Spinal cord (tissue), 10 donors: ENCODE results near the gene CSDE1. TPM values are rescaled to one million over a fixed set of nuclear protein-coding genes. Genes with fewer than 3 reads are reported as not detected.
A peak's percentile ranks its signal among the peaks of the same experiment; 100 is the strongest.
"Not testable (repeated sequence)": the region's sequence is repeated elsewhere in the genome, so short reads cannot be mapped to it uniquely, and the experiment has no call there.

Experiments used
- DNase-seq, 6 donors: peaks; one replicate each; pipeline versions ENCODE4 v3.0.0 to v3.0.0-alpha.2; 2013 to 2015; ENCODE audit warnings: low spot score in 6 of 6, low read depth in 4 of 6
- H3K27ac ChIP-seq: one replicate; pipeline ENCODE4 v1.5.1; 2013; ENCODE audit warnings: low read depth, low read length, control low read depth
- H3K27me3 ChIP-seq: one replicate; pipeline ENCODE4 v1.6.1; 2013; ENCODE audit warnings: low read length; ENCODE audit not compliant: control insufficient read depth, insufficient read depth
- H3K36me3 ChIP-seq: one replicate; pipeline ENCODE4 v1.6.1; 2013; ENCODE audit warnings: low read length; ENCODE audit not compliant: control insufficient read depth, insufficient read depth
- H3K4me1 ChIP-seq: one replicate; pipeline ENCODE4 v1.6.1; 2013; ENCODE audit warnings: low read length; ENCODE audit not compliant: control insufficient read depth, insufficient read depth
- H3K4me3 ChIP-seq: one replicate; pipeline ENCODE4 v1.5.1; 2013; ENCODE audit warnings: low read depth, low read length, control low read depth
- H3K9me3 ChIP-seq: one replicate; pipeline ENCODE4 v1.6.1; 2013; ENCODE audit warnings: low read length; ENCODE audit not compliant: control insufficient read depth, insufficient read depth
- WGBS: methylation state at CpG from one replicate; pipeline ENCODE4 v1.1.5; 2013; ENCODE audit warnings: missing lambda C conversion rate; ENCODE audit not compliant: insufficient coverage; 5-methylcytosine and 5-hydroxymethylcytosine counted together
- polyA plus RNA-seq, 2 donors: library from polyadenylated mRNA; unstranded; fragments of 120-200 nt; gene quantifications; one replicate each; pipeline ENCODE4 v1.2.1, GENCODE V29; 2013; ENCODE audit not compliant: insufficient read length in 2 of 2
- total RNA-seq, 2 donors: library from RNA; depleted of rRNA in 1 of 2; stranded (reverse); fragments of 120-200 nt in 1 of 2; fragments of >200 nt in 1 of 2; gene quantifications; one replicate each; pipeline versions ENCODE4 v1.2.3 to v1.2.4, GENCODE V29; 2013 to 2014
- donor health status: healthy.

CSDE1 gene
- total and polyA plus RNA-seq, 4 donors: 260 to 727 (median 318) TPM

GRCh38 chr1:114776726-114777125, 18.9 kb upstream of the CSDE1 start:
- DNase-seq, H3K36me3 ChIP-seq, H3K27ac ChIP-seq, H3K4me1 ChIP-seq, H3K9me3 ChIP-seq, H3K4me3 ChIP-seq, H3K27me3 ChIP-seq: not testable (repeated sequence)
- WGBS: 100% methylated on average over 1 of the region's 4 CpGs

DNA sequence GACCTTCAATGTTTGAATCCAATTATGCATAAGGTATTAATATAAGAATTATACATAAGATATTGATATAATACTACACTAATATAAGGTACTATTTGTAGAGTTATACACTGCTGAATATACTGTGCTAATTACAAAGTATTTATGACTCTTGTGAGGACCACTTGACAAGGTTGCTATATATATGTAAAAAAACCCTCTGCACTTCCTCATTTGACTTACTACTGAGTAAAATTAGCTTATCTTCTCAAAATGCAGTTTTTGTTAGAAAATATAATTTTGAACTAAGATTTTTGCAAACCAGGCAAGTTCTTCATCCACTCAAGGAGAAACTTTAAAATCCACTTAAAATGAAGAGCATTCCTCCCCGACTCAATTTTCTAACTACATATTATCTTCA, 14.2 kb upstream of the CSDE1 start:
- Histone ChIP-seq H3K36me3 (peaks cover 7% of the 10 kb centered on the region), H3K4me3 (no peak overlapping the region), H3K4me1 (no peaks in the 10 kb centered on the region), H3K27me3 (no peaks in the 10 kb centered on the region), H3K27ac (no peak overlapping the region), H3K9me3 (no peaks in the 10 kb centered on the region)
- no CpG with 5 or more reads among the region's 1 CpG for WGBS
- no peak for DNase-seq

DNA sequence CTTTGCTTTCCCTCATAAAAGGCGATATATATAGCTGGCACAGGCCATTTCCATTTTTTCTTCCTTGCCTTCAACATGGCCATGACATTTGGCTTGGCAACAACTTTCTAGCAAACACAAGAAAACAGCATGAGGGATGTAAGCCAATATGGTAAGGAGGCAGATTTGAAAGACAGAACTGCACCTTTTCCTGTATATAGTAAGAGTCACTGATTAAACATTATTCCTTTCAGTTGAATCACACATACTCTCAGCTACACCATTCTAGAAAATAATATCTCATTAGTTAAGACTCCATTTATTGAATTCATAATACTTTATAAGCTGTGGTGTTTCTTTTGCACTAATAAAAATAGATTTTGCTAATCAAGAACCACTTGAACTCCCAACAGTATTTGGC, 13.2 kb upstream of the CSDE1 start:
- no peak for DNase-seq
- Histone ChIP-seq H3K27me3 (no peaks in the 10 kb centered on the region), H3K27ac (no peak overlapping the region), H3K36me3 (peaks cover 7% of the 10 kb centered on the region), H3K4me3 (no peak overlapping the region), H3K4me1 (no peaks in the 10 kb centered on the region), H3K9me3 (no peaks in the 10 kb centered on the region)
- no CpG with 5 or more reads among the region's 1 CpG for WGBS

- H3K27me3 ChIP-seq: no peaks in the 10 kb centered on the region
- peaks cover 4% of the 10 kb centered on the region for H3K36me3 ChIP-seq
- no peak overlapping the region for H3K4me3 ChIP-seq
- H3K4me1 ChIP-seq: no peaks in the 10 kb centered on the region
- no peak for DNase-seq
- no peaks in the 10 kb centered on the region for H3K9me3 ChIP-seq
- 100% methylated on average over 3 of the region's 4 CpGs for WGBS
- no peak overlapping the region for H3K27ac ChIP-seq
Observed at GRCh38 chr1:114764689-114765088, 6.9 kb upstream of the CSDE1 start.

GRCh38 chr1:114758256-114758832, 560 bp upstream of the CSDE1 start:
- 0% methylated on average over 1 of the region's 6 CpGs for WGBS
- peak overlapping the region; percentile 100 for H3K27ac ChIP-seq
- H3K27me3 ChIP-seq: no peaks in the 10 kb centered on the region
- H3K36me3 ChIP-seq: no peaks in the 10 kb centered on the region
- peaks cover 13% of the 10 kb centered on the region for H3K4me1 ChIP-seq
- peak overlapping the region; percentile 100 for H3K4me3 ChIP-seq
- DNase-seq: peak in 1 of 6 donors; percentile 4
- no peaks in the 10 kb centered on the region for H3K9me3 ChIP-seq

DNA sequence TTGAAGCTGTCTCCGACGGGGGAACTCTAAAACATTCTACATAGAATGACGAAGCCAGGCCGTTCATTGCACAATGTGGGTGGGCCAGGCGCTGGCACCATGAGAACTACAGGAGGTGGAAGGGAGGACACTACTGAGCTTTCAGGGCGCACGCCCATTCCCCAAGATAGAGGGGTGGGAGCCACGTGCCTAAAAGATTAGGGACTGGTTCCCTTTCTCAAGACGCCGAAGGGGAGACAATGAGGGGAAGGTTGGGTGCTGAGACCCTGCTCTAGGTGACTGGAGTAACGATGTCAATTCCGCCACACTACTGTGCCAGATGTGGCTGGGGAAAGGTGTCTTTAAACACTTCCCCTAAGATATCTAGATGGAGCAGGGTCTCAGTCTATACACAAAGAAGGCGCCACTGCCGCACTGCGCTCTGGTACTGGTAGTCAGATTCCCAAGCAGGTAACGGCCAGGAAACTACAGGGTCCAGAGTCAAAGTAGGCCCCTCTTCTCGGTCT, 782 bp downstream of the CSDE1 start:
- Histone ChIP-seq H3K36me3 (no peaks in the 10 kb centered on the region), H3K27me3 (no peaks in the 10 kb centered on the region), H3K27ac (peak overlapping the region; percentile 100), H3K4me3 (peak overlapping the region; percentile 100), H3K9me3 (no peaks in the 10 kb centered on the region), H3K4me1 (peaks cover 14% of the 10 kb centered on the region)
- 0% methylated on average over 8 of the region's 17 CpGs for WGBS
- peak in 1 of 6 donors; percentile 5 for DNase-seq

DNA sequence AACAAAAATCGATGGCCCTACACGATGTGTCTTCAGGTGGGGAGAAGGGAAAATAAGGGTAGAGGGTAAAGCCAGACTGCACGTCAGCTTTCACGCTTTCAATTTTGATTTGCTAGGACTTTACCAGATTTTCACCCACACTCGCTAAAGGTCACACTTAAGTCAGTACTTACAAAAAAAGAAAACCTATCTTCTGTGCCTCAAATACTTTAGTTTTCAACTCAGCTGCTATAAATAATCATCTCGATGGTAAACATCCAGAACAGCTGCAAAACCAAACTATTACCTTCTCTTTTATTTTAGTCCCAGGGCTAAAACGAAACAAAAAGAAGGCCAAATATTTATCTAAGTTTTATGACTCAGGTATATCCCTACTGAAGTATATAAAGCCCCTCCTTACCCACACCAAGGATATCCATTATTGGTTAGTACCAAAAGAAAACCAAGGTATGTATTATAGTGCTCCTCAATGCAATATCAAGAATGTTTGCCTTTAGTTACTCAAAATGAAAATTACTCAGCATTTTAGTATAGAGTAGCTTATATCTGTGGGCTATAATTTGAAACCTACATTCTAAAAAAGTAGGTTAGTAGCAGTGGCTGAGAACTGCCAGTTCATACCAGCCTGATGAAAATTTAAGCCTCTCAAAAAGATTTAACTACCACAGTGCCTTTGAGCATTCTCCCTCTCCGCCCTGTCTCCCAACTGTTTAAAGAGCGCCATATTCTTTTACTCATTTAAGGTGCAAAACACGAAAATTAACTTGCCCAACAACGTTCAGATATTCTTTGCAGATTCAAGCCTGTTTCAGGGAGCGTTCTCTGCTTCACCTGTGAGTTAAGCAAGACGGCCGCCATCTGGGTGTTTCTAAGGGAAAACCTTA, 1.5 kb downstream of the CSDE1 start:
- no peak overlapping the region for H3K27ac ChIP-seq
- DNase-seq: no peak
- H3K27me3 ChIP-seq: no peaks in the 10 kb centered on the region
- no peaks in the 10 kb centered on the region for H3K9me3 ChIP-seq
- H3K36me3 ChIP-seq: no peaks in the 10 kb centered on the region
- H3K4me3 ChIP-seq: peak overlapping the region; percentile 100
- WGBS: 21% methylated on average over 7 of the region's 14 CpGs
- H3K4me1 ChIP-seq: peaks cover 14% of the 10 kb centered on the region

DNA sequence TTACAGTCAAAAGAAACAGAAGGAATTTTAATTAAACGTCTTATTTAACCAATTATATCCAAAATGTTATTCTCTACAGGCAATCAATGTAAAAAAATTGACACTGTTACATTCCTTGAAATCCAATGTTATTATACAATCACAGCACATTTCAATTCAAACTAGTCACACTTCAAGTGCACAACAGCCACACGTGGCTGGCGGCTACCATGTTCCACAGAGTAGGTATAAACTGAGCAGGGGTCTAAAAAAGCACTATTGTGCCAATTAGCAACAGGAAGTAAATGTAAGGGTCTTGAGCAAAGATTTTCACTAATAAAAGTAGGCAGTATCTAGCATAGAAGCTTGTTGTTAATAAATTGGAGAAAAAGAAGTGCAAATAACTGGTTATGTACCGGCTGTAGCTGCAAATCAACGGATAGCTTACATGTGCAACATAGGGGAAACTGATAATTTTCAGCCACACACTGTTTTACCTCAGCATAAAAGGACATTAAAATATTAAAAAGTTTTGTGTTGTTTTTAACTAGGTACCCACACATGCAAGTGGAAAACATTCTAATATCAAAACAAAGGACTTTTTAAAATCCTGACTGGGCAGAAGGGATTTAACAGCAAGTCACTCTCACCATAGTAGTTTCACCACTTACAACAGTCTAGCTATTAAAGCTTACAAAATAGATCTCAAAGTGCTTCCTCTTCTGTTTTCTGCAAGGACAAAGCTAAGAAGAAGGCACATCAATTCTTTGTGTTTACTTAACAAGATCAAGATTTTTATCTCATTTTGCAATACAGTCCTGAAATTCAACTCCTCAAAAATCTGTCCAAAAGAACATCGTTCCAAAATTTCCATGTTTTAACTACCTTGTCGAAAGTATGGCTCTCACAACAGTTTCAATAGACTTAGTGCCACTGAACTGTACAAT, 2.5 kb downstream of the CSDE1 start:
- Histone ChIP-seq H3K9me3 (no peaks in the 10 kb centered on the region), H3K4me1 (peaks cover 14% of the 10 kb centered on the region), H3K4me3 (no peak overlapping the region), H3K36me3 (no peaks in the 10 kb centered on the region), H3K27me3 (no peaks in the 10 kb centered on the region), H3K27ac (no peak overlapping the region)
- WGBS: 80% methylated on average over 2 of the region's 7 CpGs
- DNase-seq: no peak

DNA sequence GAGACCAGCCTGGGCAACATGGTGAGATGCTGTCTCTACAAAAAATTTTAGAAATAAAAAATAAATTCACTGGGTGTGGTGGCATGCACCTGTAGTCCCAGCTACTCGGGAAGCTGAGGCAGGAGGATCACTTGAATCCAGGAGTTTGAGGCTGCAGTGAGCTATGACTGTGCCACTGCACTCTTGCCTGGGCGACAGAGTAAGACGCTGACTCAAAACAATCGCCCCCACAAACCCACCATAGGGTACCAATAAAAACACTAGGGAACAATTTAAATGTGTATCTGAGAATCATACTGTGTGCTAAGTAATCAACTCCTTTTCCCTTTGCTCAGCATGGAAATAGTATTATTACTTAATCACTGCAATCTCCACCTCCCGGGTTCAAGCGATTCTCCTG, 4.1 kb downstream of the CSDE1 start:
- 86% methylated on average over 1 of the region's 6 CpGs for WGBS
- not testable (repeated sequence) for DNase-seq, H3K36me3 ChIP-seq, H3K27me3 ChIP-seq, H3K27ac ChIP-seq, H3K9me3 ChIP-seq, H3K4me3 ChIP-seq
- H3K4me1 ChIP-seq: peaks cover 14% of the 10 kb centered on the region
